HG03565 (cell line): ENCODE results near the gene PLD1.

Source experiments
- ATAC-seq: cut with Tn5 transposase; IDR thresholded peaks from one replicate; pipeline ENCODE4 v1.9.1; 2021; ENCODE audit warnings: mild to moderate bottlenecking, moderate library complexity; ENCODE audit not compliant: unreplicated experiment

The PLD1 gene

DNA sequence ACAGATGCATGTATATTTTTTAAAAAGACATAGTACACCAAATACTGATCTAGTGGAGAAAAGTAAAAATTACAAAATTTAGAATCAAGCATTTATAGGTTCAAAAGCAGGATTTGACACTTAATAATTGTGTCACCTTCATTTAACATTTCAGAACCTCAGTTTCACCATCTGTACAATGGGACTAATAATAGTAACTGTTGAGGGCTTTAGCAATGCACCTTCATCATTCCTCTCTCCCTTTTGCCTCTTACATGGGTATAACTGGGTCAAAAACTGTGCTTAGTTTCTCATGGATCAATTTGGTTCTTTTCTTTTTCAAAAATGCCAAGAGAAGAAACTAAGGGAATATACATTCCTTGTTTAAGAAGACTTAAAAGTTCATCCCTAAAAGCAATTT is 27.4 kb upstream of the PLD1 start:
- ATAC-seq, result no peak

GRCh38 chr3:171836855-171837254 is 26.6 kb upstream of the PLD1 start:
- ATAC-seq, result no peak

GRCh38 chr3:171835613-171836012 is 25.3 kb upstream of the PLD1 start:
- ATAC-seq, result no peak

- ATAC-seq, result no peak
Observed at GRCh38 chr3:171835116-171835515, 24.8 kb upstream of the PLD1 start.

DNA sequence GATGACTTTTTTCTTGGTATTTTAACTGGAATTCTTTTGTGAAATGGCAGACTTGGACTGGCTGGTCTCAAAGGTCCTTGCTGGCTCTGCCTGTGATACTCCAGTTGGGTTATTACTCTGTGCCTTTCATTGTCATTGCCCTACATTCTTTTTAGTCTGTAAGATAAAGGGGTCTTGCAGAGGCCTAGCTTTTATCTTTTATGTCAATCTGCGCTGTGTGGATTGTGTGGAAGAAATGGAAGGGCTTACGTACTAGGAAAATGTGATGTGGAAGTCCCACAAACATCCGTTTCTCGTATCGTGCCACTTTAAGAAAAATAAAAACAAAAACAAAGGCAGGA is 24.1 kb upstream of the PLD1 start:
- ATAC-seq, result no peak

- ATAC-seq, result no peak
Observed at GRCh38 chr3:171833789-171834460, 23.6 kb upstream of the PLD1 start.

DNA sequence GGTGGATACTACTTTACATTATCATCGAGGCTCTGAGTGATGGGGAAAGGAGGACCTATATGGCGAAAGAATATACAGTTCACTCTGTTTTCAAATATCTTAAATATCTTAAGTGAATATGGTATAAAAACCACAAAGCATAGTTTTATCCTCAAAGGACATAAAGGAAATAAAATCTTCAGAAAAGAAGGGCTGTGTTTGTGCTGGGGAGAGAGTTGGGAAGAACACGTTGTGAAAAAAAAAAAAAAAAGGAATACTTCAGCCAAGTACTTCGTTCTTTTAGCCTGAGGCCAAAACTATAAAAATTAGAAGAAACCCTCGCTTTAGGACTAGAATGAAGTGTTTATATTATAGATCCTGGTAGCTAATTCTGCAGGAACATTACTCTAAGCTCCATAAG is 22.7 kb upstream of the PLD1 start:
- ATAC-seq, result no peak

DNA sequence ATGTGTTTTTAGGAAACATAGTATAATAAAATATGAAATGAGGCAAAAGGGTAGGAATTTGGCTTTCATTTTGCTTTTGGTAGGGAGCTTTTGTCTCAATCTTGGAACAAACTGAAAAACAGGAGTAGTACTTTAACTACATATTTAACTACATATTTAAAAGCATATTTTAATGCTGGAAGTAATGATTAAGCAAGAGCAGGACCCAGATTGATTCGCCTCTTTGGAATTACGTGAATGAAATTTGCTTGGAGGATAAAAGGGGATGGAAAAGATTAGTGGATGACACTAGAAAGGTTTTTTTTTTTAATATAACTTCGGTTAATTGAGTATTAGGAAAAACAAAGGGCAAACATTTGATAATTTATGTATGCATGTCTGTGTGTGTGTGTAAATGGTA is 21.7 kb upstream of the PLD1 start:
- no peak for ATAC-seq

- ATAC-seq, result no peak
Observed at GRCh38 chr3:171830518-171830875, 20.2 kb upstream of the PLD1 start.

- ATAC-seq, result peak; percentile 72
Observed at GRCh38 chr3:171829841-171830517, 19.7 kb upstream of the PLD1 start.

- no peak for ATAC-seq
Observed at GRCh38 chr3:171828902-171829770, 18.9 kb upstream of the PLD1 start.

DNA sequence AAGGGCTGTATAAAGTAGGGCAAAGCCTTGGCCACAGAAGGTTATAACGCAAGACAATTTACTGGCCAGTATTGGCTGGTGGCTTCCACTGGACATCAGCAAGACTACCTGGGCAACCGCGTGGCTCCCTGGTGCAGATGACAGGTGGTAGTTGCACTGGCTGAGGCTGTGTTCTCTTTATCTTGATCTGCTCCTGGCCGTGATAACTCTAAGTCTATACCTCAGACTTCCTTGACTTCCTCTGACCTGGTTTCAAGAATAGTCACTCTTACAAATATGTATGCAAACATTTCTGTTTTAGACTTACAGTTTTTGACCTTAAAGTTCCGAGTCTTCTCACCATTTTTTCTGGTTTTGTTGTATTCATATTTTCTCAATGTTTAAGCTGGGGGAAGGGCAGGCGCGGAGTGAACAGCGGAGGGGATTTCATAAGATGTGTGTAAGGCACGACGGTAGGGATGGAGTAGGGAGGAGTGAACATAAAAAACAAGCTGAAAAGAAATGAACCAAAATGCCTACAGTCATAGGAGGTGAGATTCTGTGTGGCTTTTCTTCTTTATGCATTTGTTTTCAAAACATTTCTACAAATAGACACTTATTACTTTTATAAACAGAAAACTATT is 17.7 kb upstream of the PLD1 start:
- ATAC-seq, result no peak

DNA sequence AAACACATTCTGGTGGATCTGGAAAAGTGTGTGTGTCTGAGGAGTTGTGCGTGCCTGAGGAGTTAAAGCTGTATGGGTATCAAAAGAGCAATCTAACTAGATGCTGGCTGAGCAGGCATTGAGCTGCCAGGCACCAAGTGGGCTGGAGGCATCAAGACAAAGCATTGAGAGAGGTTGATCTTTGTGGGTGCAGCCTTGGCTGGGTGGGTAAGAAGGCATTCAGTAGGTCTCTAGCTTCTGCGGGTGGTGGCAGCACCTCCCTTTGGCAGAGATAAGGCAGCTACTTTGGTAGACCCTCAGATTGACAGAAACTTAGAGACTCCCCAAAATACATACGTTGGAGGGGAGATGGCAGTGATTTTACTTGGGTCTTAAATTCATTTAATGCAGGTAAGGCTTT is 17.1 kb upstream of the PLD1 start:
- ATAC-seq, result no peak

GRCh38 chr3:171825222-171825828 is 15.0 kb upstream of the PLD1 start:
- ATAC-seq, result no peak

DNA sequence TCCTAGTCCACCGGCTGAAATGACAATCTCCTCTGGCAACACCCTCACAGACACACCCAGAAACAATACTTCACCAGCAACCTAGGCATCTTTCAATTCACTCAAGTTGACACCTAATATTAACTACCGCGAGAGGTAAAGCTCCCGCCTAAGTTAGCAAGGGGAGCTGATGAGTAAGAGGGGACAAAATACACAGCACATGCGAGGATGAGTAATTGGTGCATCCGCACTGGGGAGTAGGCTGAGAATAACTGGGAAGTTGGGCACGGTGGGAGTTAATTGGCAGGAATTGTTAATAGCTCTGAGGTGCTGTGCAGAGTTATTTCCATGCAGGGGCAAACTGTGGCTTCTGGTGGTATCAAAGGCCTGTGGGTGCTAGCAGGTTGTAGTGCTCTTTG is 14.5 kb upstream of the PLD1 start:
- ATAC-seq, result no peak

- ATAC-seq, result no peak
Observed at GRCh38 chr3:171824116-171824515, 13.8 kb upstream of the PLD1 start.

DNA sequence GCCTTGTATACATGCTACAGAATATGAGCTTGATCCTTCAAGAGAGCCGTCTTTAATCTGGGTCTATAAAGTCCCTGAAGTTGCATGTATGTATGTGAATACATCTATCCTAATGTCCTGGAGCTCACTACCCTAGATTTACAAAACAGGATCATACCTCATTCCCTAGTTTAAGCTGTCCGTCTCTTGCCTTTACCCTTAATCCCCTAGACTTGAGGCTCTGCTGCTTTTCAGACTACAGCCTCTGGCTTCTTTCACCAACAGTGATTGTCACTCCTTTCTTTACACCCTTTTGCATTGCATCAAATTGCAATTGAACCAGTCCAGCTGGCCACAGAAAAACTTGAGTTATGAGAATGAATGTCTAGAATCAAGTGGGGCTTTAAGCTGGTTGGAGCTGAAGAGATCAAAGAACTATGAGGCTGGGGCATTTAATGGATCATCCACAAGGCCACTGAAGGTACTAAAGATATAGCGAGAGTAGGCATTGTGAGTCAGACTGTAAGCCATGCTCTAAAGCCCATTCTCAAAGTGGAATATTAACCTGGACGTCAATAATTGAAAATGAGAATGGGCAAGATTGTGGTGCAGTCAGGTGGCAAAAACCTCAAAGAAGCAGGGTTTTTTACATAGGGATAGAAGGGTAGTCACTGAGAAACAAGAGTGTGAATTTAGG is 12.3 kb upstream of the PLD1 start:
- no peak for ATAC-seq

GRCh38 chr3:171821778-171822358 is 11.6 kb upstream of the PLD1 start:
- no peak for ATAC-seq

GRCh38 chr3:171821044-171821443 is 10.8 kb upstream of the PLD1 start:
- ATAC-seq, result no peak

- ATAC-seq, result no peak
Observed at GRCh38 chr3:171817074-171817800, 7.0 kb upstream of the PLD1 start.
